ENCODE results near the gene PDXK. TPM values are rescaled to one million over a fixed set of nuclear protein-coding genes. Genes with fewer than 3 reads are reported as not detected.

PDXK gene
- total and polyA plus RNA-seq, 2 of the 13 experiments (the other 11 are each of a cell fraction or from before 2014, with no cell fraction given): 114 to 184 TPM

DNA sequence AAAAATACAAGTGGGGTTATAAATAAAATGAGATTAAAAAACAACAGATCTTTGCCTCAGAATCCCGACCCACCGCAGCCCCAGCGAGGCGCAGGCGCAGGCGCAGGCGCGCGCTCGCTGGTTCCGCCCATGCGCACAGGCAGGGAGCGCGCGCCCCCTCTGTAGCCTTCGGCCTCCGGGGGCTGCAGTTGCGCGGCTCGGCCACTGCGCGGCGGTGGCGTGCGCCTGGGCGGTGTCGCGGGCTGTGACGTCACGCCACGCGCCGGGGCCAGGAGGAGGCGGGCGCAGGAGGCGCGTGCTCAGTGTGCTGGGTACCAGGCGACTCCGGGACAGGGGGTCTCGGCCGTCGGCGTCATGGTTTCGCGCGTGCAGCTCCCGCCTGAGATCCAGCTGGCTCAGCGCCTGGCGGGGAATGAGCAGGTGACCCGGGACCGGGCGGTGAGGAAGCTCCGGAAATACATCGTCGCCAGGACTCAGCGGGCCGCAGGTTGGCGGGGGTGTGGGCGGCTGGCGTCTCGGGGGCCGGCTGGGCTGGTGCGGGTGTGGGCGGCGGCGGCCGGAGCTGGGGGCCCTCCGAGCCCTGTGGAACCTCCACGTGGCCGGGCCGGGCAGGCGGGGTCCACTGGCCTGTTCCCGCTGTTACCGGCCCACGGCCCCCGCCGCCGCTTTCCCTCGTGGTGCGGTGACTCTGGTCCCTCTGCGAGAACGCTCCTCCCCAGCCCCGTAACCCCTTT is 70.5 kb downstream of the PDXK start, which contains the start of gene RRP1 (continued):
- TF ChIP-seq, protein P1, sequence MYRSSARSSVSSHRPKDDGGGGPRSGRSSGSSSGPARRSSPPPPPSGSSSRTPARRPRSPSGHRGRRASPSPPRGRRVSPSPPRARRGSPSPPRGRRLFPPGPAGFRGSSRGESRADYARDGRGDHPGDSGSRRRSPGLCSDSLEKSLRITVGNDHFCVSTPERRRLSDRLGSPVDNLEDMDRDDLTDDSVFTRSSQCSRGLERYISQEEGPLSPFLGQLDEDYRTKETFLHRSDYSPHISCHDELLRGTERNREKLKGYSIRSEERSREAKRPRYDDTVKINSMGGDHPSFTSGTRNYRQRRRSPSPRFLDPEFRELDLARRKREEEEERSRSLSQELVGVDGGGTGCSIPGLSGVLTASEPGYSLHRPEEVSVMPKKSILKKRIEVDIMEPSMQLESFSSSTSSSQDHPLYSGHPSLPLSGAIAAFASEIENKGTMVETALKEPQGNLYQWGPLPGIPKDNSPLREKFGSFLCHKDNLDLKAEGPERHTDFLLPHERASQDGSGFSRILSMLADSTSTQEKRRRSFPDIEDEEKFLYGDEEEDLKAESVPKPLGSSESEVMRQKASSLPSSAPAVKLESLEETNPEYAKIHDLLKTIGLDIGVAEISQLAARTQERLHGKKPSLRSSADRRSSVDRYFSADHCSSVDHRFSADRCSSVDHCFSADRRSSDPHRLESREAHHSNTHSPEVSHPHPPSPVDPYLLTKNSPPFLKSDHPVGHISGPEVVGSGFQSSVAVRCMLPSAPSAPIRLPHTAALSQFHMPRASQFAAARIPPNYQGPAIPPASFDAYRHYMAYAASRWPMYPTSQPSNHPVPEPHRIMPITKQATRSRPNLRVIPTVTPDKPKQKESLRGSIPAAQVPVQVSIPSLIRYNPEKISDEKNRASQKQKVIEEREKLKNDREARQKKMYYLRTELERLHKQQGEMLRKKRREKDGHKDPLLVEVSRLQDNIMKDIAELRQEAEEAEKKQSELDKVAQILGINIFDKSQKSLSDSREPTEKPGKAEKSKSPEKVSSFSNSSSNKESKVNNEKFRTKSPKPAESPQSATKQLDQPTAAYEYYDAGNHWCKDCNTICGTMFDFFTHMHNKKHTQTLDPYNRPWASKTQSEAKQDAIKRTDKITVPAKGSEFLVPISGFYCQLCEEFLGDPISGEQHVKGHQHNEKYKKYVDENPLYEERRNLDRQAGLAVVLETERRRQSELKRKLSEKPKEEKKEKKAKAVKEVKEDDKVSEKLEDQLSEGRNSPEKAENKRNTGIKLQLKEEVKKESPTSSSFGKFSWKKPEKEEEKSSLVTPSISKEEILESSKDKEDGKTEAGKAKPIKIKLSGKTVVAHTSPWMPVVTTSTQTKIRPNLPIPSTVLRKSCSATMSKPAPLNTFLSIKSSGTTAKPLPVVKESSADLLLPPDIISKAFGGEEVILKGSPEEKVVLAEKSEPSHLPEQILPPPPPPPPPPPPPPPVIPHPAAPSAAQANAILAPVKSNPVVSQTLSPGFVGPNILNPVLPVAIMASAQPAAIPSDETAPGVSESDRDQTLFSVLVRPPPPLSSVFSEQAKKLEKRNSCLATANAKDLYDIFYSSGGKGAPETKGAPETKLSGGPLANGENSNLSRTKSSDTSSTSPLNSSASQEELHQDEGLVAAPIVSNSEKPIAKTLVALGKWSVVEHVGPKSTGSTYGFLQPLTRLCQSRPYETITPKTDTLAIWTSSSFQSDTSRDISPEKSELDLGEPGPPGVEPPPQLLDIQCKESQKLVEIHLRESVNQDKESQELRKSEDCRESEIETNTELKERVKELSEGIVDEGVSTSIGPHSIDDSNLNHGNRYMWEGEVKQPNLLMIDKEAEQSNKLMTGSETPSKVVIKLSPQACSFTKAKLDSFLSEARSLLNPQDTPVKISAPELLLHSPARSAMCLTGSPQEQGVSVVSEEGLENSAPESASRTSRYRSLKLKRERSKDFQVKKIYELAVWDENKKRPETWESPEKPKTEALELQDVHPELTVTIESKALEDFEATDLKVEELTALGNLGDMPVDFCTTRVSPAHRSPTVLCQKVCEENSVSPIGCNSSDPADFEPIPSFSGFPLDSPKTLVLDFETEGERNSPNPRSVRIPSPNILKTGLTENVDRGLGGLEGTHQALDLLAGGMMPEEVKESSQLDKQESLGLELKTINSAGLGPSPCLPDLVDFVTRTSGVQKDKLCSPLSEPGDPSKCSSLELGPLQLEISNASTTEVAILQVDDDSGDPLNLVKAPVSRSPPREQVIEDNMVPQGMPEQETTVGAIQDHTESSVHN (CRISPR knock-in tag; IDR thresholded peaks at IDR 0.05): no peak
- no peak for TF ChIP-seq ZNF737 (CRISPR knock-in tag; IDR thresholded peaks at IDR 0.05; ENCODE audit: borderline replicate concordance)
- peak; percentile 60 for TF ChIP-seq ZNF883 (CRISPR knock-in tag; IDR thresholded peaks at IDR 0.05; ENCODE audit: not compliant biosample characterization)
- TF ChIP-seq, protein P2, sequence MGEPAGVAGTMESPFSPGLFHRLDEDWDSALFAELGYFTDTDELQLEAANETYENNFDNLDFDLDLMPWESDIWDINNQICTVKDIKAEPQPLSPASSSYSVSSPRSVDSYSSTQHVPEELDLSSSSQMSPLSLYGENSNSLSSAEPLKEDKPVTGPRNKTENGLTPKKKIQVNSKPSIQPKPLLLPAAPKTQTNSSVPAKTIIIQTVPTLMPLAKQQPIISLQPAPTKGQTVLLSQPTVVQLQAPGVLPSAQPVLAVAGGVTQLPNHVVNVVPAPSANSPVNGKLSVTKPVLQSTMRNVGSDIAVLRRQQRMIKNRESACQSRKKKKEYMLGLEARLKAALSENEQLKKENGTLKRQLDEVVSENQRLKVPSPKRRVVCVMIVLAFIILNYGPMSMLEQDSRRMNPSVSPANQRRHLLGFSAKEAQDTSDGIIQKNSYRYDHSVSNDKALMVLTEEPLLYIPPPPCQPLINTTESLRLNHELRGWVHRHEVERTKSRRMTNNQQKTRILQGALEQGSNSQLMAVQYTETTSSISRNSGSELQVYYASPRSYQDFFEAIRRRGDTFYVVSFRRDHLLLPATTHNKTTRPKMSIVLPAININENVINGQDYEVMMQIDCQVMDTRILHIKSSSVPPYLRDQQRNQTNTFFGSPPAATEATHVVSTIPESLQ (CRISPR knock-in tag; conservative IDR thresholded peaks at IDR 0.05): 0 out of 2 replicates have a peak, but pooled peaks have one; percentile 40
- peak; percentile 90 for TF ChIP-seq KAT8 (CRISPR knock-in tag; IDR thresholded peaks at IDR 0.05)
- TF ChIP-seq ZNF30 (CRISPR knock-in tag; IDR thresholded peaks at IDR 0.05): no peak
- TF ChIP-seq, protein P3, sequence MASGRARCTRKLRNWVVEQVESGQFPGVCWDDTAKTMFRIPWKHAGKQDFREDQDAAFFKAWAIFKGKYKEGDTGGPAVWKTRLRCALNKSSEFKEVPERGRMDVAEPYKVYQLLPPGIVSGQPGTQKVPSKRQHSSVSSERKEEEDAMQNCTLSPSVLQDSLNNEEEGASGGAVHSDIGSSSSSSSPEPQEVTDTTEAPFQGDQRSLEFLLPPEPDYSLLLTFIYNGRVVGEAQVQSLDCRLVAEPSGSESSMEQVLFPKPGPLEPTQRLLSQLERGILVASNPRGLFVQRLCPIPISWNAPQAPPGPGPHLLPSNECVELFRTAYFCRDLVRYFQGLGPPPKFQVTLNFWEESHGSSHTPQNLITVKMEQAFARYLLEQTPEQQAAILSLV (CRISPR knock-in tag; IDR thresholded peaks at IDR 0.05; ENCODE audit: borderline replicate concordance): peak; percentile 93; the same call in 1 of the 2 replicates
- peak; percentile 58; the same call in 1 of the 2 replicates for TF ChIP-seq ZNF556 (CRISPR knock-in tag; IDR thresholded peaks at IDR 0.05; ENCODE audit: borderline replicate concordance)
- TF ChIP-seq CCAR2 (optimal IDR thresholded peaks at IDR 0.05; ENCODE audit: low read depth, low read length): no peak
- TF ChIP-seq ZBTB7B (CRISPR knock-in tag; IDR thresholded peaks at IDR 0.05): peak; percentile 64; the same call in 1 of the 2 replicates
- TF ChIP-seq SOX5 (CRISPR knock-in tag; IDR thresholded peaks at IDR 0.05; ENCODE audit: borderline replicate concordance): peak; percentile 49; the same call in 1 of the 2 replicates
- no peak for TF ChIP-seq ZNF7 (CRISPR knock-in tag; IDR thresholded peaks at IDR 0.05)
- TF ChIP-seq, protein P4, sequence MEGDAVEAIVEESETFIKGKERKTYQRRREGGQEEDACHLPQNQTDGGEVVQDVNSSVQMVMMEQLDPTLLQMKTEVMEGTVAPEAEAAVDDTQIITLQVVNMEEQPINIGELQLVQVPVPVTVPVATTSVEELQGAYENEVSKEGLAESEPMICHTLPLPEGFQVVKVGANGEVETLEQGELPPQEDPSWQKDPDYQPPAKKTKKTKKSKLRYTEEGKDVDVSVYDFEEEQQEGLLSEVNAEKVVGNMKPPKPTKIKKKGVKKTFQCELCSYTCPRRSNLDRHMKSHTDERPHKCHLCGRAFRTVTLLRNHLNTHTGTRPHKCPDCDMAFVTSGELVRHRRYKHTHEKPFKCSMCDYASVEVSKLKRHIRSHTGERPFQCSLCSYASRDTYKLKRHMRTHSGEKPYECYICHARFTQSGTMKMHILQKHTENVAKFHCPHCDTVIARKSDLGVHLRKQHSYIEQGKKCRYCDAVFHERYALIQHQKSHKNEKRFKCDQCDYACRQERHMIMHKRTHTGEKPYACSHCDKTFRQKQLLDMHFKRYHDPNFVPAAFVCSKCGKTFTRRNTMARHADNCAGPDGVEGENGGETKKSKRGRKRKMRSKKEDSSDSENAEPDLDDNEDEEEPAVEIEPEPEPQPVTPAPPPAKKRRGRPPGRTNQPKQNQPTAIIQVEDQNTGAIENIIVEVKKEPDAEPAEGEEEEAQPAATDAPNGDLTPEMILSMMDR (CRISPR knock-in tag; IDR thresholded peaks at IDR 0.05): peak; percentile 90
- TF ChIP-seq TEAD3 (CRISPR knock-in tag; optimal IDR thresholded peaks at IDR 0.05; ENCODE audit: borderline replicate concordance): peak; percentile 69
- no peak for TF ChIP-seq ZNF224 (CRISPR knock-in tag; IDR thresholded peaks at IDR 0.05)
- no peak for TF ChIP-seq SETDB1 (CRISPR knock-in tag; IDR thresholded peaks at IDR 0.05; ENCODE audit: borderline replicate concordance)

Data from HepG2 (cell line).